ENCODE results near the gene PPHLN1.
"Not testable (repeated sequence)": the region's sequence is repeated elsewhere in the genome, so short reads cannot be mapped to it uniquely, and the experiment has no call there.

Gene PPHLN1

GRCh38 chr12:42372154-42372791 is 46.3 kb downstream of the PPHLN1 start:
- peak; percentile 54 for DNase-seq

DNA sequence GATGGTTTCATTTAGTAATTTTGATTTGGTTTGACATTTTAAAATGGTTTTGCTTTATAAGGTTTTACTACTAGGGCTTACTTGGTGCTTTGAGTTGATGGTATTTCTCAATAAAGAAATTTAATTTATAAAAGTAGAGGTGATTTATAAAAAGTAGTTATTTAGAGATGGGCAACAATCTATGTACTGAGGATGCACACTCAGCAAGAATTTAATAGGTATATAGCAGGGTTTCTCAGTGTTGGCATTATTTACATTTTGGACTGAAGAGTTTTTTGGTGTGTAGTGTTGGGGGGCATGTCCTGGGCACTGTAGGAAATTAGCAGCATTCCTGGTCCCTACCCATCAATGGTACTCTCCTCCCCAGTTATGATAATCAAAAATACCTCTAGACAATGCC is 47.7 kb downstream of the PPHLN1 start:
- DNase-seq: no peak

DNA sequence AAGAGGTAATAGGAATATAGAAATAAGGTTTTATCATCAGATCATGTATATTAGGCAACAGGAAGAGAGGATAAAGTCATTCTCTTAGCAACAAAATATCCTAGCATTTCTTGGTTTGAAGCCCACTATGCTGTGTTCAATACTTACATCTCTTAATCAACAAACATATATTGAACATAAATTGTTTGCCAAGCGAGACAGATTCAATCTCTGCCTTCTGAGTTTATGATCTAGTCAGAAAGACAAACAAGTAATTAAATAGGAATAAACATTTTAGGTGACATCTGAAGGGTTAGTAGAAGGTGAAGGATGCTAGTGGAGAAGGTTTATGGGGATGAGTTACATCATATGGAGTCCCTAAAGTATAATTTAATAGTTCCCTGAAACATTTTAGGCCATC is 54.8 kb downstream of the PPHLN1 start:
- DNase-seq: no peak

DNA sequence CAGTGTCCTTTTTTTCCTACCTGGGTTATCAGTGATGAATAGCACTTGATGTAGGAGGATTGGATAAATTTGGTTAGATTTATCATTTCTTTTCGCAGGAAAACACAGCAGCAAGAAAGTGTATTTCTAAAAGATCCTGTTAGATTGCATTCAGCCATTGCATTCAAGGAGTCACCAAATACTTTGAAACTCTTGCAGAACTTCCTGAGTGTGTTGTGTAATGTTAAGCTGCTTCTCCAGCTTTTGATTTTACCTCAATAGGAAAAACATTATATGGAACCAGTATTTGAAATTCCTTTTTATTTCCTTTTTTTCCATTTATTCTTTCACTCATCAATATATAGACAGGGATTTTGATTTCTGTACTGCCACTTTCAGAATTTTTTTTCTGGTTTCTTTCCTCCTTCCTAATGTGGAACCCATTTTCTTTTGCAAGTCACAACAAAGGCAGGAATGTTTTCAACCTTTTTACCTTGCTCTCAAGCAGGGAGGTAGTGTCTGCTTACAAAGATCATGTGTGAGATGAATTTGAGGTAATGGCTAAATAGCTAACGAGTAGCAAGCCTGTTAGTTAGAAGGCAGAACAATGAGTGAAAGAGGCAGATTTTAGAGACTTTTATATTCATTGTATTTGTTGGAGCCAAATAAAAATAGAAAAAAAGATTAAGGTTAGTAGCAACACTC is 56.2 kb downstream of the PPHLN1 start:
- no peak for DNase-seq

GRCh38 chr12:42385326-42385841 is 59.4 kb downstream of the PPHLN1 start:
- DNase-seq: no peak

- no peak for DNase-seq
Measured at GRCh38 chr12:42386308-42386707, 60.3 kb downstream of the PPHLN1 start.

DNA sequence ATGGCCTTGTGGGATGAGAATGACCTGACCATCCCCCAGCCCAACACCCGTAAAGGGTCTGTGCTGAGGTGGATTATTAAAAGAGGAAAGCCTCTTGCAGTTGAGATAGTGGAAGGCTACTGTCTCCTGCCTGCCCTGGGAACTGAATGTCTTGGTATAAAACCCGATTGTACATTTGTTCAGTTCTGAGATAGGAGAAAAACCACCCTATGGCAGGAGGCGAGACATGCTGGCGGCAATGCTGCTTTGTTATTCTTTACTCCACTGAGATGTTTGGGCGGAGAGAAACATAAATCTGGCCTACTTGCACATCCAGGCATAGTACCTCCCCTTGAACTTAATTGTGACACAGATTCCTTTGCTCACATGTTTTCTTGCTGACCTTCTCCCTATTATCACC is 62.1 kb downstream of the PPHLN1 start:
- DNase-seq: not testable (repeated sequence)

DNA sequence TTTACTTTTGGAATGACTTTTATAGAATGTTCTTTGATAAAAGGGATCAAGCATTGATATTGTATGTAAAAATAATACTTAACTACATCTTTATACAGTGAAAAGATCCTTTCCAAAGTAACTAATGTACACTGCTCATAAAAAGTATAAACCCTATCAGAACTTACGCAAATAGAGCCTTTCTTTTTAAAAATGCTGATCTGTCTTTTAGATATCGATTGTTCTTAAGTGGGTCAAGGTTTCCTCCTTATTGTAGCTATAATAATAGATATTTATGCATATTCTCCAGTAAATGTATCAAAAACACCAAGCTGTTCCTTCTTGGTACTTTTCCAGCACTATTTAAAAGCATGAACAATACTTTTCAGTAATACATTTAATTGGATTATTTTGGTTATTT is 68.5 kb downstream of the PPHLN1 start:
- DNase-seq: no peak

GRCh38 chr12:42396473-42397259 is 70.7 kb downstream of the PPHLN1 start:
- DNase-seq: peak; percentile 9

DNA sequence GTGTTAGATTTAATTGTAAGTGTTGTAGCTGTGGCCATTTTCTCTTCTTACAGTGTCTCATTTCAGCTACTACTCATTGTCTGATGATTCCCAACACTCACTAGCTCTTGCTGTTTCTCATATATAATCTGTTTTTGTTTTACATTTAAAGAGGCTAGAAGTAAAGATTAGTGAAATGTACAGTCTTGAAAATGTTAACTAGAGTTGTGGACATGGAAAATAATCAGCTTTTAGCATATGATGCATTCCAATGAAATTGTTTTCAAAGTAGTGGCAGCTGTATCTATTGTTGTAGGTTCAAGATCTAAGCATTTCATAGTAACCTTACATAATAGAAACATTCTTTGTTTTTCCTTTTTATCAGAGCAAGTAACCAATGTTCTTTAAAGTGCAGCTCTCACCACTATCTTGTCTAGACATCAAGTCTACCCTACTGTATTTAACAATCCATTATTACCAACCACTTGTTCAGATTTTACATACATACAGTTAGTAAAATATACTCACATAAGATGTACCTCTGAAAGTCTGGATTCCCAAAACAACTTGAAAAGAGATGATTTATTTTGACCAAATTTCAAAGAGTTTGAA is 76.9 kb downstream of the PPHLN1 start:
- no peak for DNase-seq

DNA sequence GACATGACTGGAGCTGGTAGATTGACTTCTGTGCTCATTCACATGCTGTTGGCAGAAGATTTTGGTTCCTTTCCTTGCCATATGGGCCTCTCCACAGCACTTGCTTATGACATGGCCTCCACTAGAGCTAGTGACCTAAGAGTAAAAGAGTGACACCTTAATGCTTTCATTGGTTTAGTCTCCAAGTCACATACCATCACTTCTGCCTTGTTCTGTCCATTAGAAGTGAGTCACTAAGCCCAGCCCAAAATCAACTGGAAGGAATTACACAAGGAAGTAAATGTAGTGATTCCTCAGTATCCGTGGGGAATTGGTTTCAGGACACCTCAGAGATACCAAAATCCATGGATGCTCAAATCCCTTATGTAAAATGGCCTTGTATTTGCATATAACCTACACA is 81.3 kb downstream of the PPHLN1 start:
- DNase-seq: peak; percentile 21

GRCh38 chr12:42409471-42409870 is 83.5 kb downstream of the PPHLN1 start:
- no peak for DNase-seq

DNA sequence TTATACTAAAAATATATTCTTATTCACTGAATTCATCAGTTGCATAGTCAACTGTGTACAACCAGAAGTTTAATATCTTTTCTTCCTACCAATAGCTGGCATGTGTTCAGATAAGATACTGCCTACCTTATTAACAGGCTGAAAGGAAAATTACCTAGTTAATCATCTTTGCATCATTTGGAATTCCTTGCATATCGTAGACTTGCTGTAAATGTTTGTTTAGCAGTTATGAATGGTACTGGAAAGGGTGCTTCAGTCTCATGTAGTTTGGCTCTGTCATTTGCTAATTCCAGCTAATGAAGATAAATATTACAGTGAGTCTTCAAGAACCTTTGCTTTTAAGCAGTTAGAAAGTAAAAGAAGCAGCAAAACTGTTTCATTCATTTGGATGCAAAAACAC is 84.4 kb downstream of the PPHLN1 start:
- no peak for DNase-seq

GRCh38 chr12:42420395-42420794 is 94.4 kb downstream of the PPHLN1 start:
- no peak for DNase-seq

- peak; percentile 74 for DNase-seq
Measured at GRCh38 chr12:42421844-42422779, 96.1 kb downstream of the PPHLN1 start.

DNA sequence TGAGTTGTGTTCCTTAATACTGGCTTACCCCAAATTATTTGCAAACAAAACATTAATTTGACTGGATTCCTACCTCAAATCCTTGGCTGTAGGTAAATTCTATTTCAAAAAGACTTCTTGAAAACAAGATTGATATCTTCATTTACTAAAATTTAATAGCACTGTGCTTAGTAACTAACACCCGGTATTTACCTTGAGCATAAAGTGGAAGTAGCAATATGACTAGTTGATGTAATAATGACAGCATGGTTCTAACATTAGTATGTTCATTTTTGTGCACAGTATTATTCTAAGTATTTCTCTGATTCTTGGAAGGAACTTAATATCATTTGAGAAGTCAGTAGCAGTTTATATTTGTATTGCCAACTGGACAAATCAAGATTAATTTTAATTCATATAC is 96.8 kb downstream of the PPHLN1 start:
- no peak for DNase-seq

DNA sequence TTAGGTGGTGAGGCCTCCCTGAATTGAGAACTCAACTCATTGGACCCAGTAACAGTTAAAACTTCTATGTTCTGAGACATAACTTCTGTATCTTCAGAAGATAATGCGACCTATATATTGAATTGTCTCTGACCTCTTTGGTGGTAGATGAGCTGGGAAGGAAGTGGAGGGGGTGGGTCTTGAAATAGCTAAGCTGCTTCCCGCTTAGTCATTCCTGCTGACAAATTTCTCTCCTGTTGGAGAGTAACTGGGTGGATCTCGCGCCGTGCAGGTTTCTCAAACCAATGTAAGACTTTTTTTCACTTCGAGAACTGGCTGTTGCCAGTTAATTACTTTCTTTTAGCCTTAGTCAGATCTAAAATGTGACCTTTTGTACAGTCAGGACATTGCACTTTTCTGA is 100.8 kb downstream of the PPHLN1 start:
- DNase-seq: peak; percentile 76

- no peak for DNase-seq
Measured at GRCh38 chr12:42428850-42429249, 102.9 kb downstream of the PPHLN1 start.

GRCh38 chr12:42432517-42433140 is 106.7 kb downstream of the PPHLN1 start:
- DNase-seq: no peak

- DNase-seq: no peak
Measured at GRCh38 chr12:42440608-42441007, 114.6 kb downstream of the PPHLN1 start.

- DNase-seq: no peak
Measured at GRCh38 chr12:42442311-42442759, 116.4 kb downstream of the PPHLN1 start.
